Measurements from ENCODE around the gene SURF2. TPM values are rescaled to one million over a fixed set of nuclear protein-coding genes. Genes with fewer than 3 reads are reported as not detected.

SURF2 gene
- polyA plus RNA-seq, 1 donor, result 12.2 TPM

DNA sequence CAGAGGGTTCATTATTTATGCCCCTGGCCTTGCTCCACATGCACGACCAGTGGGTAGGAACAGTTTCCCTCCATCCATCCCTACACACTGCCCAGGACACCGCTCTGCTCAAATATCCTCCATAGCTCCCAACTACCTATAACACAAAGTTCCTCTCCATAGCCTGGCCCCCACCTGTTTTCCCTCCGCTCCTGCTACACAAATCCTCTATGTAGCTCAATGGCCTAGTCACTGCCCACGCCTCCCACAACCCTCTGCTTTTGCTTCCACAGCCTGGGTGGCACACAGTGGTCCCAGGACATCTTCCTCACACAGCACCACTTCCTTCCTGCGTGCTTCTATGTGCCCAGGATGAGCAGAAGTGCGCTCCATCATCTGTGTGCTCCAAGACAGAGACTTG lies 41.0 kb downstream of the SURF2 start:
- no peak for DNase-seq (ENCODE audit: low read depth)

DNA sequence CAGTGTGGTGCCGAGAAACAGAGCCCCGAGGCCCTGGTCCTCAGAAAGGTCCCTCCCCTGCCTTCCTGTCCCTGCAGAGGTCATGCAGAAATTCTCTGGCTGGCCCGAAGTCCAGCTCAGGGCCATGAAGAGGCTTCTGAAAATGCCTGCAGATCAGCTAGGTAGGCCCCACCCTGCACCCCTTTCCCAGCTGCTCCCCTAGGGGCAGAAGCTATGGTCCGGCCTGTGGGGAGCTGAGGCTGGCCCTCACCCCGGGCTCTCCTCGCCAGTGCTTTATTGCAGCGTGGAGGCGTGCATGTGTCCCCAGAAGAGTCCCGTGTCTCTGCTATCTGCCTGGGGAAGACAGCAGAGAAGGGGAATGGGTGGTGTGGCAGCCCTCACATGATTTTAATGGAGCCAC lies 41.5 kb downstream of the SURF2 start:
- no peak for DNase-seq (ENCODE audit: low read depth)

DNA sequence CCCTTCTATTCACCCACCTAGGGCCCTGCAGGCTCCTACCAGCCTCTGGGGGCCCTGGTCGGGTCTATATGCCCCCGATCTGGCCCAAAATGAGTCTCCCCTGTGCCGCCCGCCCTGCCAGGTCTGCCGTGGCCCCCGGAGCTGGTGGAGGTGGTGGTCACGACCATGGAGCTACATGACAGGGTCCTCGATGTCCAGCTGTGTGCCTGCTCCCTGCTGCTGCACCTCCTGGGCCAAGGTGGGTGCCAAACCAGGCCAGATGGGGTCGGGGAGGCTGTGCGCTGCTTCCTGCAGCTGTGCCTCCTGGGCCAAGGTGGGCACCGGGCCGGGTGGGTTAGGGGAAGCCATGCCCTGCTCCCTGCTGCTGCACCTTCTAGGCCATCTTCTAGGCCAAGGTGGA lies 43.9 kb downstream of the SURF2 start:
- no peak for DNase-seq (ENCODE audit: low read depth)

DNA sequence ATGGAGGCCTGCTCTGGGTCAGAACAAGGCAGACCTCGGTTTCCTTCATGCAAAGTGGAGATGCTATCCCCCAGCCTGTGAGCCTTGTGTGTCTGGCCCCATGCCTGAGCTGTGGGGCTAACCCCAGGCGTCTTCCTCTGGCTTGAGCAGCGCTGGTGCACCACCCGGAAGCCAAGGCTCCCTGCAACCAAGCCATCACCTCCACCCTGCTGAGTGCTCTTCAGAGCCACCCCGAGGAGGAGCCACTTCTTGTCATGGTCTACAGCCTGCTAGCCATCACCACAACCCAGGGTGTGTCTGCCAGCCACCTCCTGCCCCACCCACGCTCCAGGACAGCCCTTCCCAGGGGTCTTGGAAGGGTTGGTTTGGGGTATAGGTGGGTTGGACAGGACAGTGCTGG lies 45.2 kb downstream of the SURF2 start:
- no peak for DNase-seq (ENCODE audit: low read depth)

DNA sequence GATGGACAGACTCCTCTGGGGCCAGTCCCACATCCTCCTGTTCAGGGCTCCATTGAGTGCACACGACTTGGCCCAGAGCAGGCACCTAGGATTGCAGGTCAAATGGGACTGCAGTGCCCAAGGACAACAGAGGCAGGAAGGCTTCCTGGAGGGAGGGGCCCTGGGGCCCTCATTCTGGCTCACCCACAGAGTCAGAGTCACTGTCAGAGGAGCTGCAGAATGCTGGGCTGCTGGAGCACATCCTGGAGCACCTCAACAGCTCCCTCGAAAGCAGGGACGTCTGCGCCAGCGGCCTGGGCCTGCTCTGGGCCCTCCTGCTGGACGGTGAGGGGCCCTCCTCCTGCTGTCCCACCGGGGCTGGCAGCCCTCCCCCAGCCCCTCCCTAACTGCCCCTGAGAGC lies 46.3 kb downstream of the SURF2 start:
- DNase-seq (ENCODE audit: low read depth), result no peak

DNA sequence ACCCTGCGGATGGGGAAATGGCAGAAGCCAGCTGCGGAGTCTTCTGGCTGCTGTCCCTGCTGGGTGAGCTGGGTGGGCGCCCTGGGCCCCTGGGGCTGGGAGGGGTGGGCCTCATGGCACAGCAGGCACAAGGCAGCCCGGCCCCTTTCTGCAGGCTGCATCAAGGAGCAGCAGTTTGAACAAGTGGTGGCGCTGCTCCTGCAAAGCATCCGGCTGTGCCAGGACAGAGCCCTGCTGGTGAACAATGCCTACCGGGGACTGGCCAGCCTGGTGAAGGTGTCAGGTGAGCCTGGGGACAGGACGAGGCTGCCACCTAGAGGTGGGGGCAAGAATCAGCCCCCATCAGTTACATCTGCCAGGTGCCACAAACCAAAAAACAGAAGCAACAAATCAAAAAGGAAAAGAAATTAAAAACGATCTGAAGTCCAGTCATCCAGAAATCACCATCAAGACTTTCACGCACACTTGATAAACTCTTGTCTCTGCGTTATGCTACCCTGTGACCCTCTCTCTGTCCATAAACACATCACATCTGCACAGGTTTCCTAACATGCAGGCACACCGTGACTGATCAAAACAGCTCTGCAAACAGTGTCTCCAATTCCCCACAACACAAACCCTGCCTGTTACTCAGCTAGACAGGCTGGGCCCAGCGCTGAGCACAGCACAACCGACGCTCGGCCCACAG lies 47.6 kb downstream of the SURF2 start:
- no peak for DNase-seq (ENCODE audit: low read depth)

DNA sequence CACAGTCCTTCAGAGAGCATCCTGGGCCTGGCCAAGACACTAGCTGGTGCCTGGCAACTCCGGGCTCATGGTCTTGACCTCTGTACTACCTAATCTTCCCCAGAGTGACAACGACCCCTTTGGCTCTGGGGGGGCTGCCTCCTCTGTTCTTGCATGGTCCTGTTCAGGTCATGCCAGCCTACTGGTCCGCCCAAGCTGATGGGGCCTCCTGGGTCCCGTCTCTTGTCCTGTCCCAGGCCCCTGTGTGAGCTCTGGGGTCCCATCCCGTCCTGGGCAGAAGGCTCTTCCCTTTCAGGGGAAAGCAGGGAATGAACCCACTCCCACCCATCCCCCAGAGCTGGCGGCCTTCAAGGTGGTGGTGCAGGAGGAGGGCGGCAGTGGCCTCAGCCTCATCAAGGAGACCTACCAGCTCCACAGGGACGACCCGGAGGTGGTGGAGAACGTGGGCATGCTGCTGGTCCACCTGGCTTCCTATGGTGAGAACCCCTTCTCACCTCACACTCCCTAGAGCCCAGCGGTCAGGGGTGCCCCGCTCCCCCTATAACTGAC lies 48.2 kb downstream of the SURF2 start:
- DNase-seq (ENCODE audit: low read depth), result no peak

DNA sequence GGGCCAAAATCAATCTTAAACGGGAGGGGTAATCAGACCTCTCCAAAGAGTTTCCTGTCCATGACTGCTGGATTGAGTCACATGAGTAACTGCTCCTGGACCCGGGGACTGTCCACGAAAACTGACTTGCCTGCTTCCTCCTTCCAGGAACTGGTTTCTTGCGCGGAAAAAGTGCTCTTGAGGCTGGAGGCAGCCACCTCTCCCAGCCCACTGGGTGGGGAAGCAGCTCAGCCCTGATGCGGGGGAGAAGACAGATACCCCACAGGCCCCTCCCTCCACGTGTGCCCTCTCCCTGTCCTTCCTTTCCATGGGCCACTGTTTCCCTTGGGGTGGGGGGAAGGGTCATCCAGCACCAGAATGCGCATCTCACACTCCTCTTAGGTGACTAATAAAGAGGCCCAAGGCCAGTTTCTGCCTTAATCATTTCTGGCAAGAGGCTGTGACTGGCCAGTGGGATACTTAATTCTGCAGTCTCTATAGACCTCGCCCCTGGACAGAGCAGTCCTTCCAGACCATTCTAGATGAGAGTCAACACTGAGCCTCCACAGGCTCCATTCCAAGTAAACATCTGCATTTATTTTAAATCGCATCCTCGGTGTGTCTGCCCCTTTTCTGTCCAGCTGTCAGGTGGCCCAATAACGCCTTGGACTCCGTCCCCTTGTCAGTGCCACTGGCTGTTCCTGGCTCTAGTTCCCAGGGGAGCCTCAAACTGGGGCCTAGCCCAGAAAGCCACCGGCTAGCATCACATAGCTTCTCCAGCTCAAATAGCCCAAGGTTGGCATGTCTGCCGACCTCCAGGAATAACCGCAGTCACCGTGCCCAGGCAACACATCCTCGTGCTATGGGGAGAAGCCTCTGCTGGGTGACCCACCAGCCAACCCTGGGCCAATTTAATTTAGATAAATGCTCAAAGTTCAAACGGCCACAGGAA lies 49.4 kb downstream of the SURF2 start:
- no peak for DNase-seq (ENCODE audit: low read depth)

DNA sequence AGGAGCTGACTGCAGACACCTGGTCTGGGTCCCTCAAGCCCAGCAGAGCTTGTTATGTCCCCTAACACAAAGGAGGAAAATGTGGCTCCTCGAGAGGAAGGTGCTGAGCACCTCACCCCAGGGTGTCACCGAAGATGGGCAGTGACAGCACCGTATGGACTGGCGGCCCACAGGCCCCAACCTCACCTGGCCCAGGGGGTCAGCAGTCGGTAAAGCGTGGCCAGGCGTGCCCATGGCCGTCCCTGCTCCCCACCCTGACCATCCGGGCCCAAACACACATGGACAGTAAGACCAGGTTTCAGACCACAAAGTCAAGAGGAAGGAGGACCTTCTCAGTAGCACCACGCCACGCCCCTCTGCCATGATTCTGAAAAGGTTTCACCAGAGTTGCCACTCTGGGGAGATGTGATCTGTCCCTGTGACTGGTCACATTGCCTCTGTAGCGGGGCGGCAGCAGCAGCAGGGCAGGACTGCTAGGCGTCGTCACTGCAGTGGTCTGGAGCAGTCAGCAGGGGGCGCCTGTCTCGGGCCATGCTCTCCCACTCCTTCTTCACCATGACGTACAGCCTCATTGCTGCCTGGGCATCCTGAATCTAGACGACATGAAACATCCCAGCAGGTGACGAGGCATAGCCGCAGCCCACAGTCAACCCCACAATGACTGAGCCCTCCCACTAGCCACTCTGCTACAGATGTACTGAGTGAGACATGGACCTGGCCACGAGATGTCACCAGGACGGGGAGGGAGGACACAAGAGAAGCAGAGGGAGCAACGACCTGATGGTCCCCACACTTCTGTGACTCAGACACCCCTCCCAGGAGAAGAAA lies 50.3 kb downstream of the SURF2 start:
- DNase-seq (ENCODE audit: low read depth), result no peak

DNA sequence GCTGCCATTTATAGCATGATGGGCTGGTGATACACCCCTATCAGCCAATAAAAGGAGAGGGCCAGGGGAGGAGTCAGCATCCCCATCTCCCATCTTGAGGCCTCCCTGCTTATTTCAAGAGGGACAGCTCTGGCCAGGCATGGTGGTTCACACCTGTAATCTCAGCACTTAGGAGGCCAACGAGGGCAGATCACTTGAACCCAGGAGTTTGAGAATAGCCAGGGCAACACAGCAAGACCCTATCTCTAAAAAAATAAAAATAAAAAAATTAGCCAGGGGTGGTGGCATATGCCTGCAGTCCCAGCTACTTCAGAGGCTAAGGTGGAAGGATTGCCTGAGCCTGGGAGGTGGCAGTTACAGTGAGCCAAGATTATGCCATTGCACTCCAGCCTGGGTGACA lies 51.7 kb downstream of the SURF2 start:
- no peak for DNase-seq (ENCODE audit: low read depth)

Other genes with a start within 250 kb of the SURF2 start
- 50.3 TPM for gene RALGDS, start 235.3 kb upstream of the SURF2 start, polyA plus RNA-seq (ENCODE audit: insufficient read length)
- gene GBGT1, start 192.6 kb upstream of the SURF2 start, polyA plus RNA-seq (ENCODE audit: insufficient read length), result 3.6 TPM
- gene OBP2B, start 147.3 kb upstream of the SURF2 start, polyA plus RNA-seq (ENCODE audit: insufficient read length), result not detected
- 1.3 TPM for gene ABO, start 81.3 kb upstream of the SURF2 start, polyA plus RNA-seq (ENCODE audit: insufficient read length)
- 20.5 TPM for gene SURF6, start 20.4 kb upstream of the SURF2 start, polyA plus RNA-seq (ENCODE audit: insufficient read length)
- 23.0 TPM for gene MED22, start 8.4 kb upstream of the SURF2 start, polyA plus RNA-seq (ENCODE audit: insufficient read length)
- 2,437 TPM for gene RPL7A, start 8.3 kb upstream of the SURF2 start, polyA plus RNA-seq (ENCODE audit: insufficient read length)
- 30.6 TPM for gene SURF1, start 63 bp upstream of the SURF2 start, polyA plus RNA-seq (ENCODE audit: insufficient read length)
- 84.6 TPM for gene SURF4, start 19.5 kb downstream of the SURF2 start, polyA plus RNA-seq (ENCODE audit: insufficient read length)
- 2.2 TPM for gene STKLD1, start 19.8 kb downstream of the SURF2 start, polyA plus RNA-seq (ENCODE audit: insufficient read length)
- gene REXO4, start 61.5 kb downstream of the SURF2 start, polyA plus RNA-seq (ENCODE audit: insufficient read length), result 35.9 TPM
- gene ADAMTS13, start 65.8 kb downstream of the SURF2 start, polyA plus RNA-seq (ENCODE audit: insufficient read length), result 7.8 TPM
- 19.0 TPM for gene CACFD1, start 103.4 kb downstream of the SURF2 start, polyA plus RNA-seq (ENCODE audit: insufficient read length)
- gene SLC2A6, start 122.5 kb downstream of the SURF2 start, polyA plus RNA-seq (ENCODE audit: insufficient read length), result 1.2 TPM
- gene MYMK, start 168.4 kb downstream of the SURF2 start, polyA plus RNA-seq (ENCODE audit: insufficient read length), result 58.2 TPM
- gene ADAMTSL2, start 178.2 kb downstream of the SURF2 start, polyA plus RNA-seq (ENCODE audit: insufficient read length), result 4.7 TPM